Cardiac muscle cell (in vitro differentiated cells and primary cell): ENCODE results near the gene GATAD2A. TPM values are rescaled to one million over a fixed set of nuclear protein-coding genes. Genes with fewer than 3 reads are reported as not detected.

Experiments used
- DNase-seq, 2 donors: peaks; one replicate each; pipeline versions ENCODE4 v3.0.0 to v3.0.0-alpha.2; 2010 to 2017; ENCODE audit warnings: low read depth in 1 of 2, low spot score in 1 of 2
- H3K27ac ChIP-seq: fragments of 200-600 bp; sonication (generic); 2 replicates; pipeline ENCODE4 v1.5.1; 2016
- H3K27me3 ChIP-seq: fragments of 200-600 bp; sonication (generic); 2 replicates; pipeline ENCODE4 v1.6.0; 2016; ENCODE audit warnings: control low read depth
- H3K36me3 ChIP-seq: fragments of 200-600 bp; sonication (generic); 2 replicates; pipeline ENCODE4 v1.5.1; 2016; ENCODE audit warnings: control low read depth
- H3K4me1 ChIP-seq: fragments of 200-600 bp; sonication (generic); 2 replicates; pipeline ENCODE4 v1.8.1; 2017; ENCODE audit warnings: low read depth, mild to moderate bottlenecking, mixed run types
- H3K4me3 ChIP-seq: fragments of 200-600 bp; sonication (generic); 2 replicates; pipeline ENCODE4 v1.5.1; 2016; ENCODE audit warnings: mild to moderate bottlenecking
- H3K9me3 ChIP-seq: fragments of 200-600 bp; sonication (generic); 2 replicates; pipeline ENCODE4 v1.5.1; 2017; ENCODE audit warnings: low read depth, mild to moderate bottlenecking, control low read depth
- polyA plus RNA-seq: library from polyadenylated mRNA; unstranded; fragments of >200 nt; fragmentation: Nextera tagmentation; extraction: Ambion mirVana; gene quantifications from 2 replicates; pipeline ENCODE4 v1.2.1, GENCODE V29; 2016
- total RNA-seq: library from RNA; depleted of rRNA; stranded (reverse); fragments of >200 nt; gene quantifications from 2 replicates; pipeline ENCODE4 v1.2.3, GENCODE V29; 2016
- TF ChIP-seq, protein P1 (sequence below): IDR thresholded peaks from 2 replicates; pipeline ENCODE4 v1.5.1; 2012; ENCODE audit warnings: low read depth, mild to moderate bottlenecking, low read length

The GATAD2A gene
- total and polyA plus RNA-seq, 2 experiments from 2014 or later = 32.3 to 98.3 TPM

DNA sequence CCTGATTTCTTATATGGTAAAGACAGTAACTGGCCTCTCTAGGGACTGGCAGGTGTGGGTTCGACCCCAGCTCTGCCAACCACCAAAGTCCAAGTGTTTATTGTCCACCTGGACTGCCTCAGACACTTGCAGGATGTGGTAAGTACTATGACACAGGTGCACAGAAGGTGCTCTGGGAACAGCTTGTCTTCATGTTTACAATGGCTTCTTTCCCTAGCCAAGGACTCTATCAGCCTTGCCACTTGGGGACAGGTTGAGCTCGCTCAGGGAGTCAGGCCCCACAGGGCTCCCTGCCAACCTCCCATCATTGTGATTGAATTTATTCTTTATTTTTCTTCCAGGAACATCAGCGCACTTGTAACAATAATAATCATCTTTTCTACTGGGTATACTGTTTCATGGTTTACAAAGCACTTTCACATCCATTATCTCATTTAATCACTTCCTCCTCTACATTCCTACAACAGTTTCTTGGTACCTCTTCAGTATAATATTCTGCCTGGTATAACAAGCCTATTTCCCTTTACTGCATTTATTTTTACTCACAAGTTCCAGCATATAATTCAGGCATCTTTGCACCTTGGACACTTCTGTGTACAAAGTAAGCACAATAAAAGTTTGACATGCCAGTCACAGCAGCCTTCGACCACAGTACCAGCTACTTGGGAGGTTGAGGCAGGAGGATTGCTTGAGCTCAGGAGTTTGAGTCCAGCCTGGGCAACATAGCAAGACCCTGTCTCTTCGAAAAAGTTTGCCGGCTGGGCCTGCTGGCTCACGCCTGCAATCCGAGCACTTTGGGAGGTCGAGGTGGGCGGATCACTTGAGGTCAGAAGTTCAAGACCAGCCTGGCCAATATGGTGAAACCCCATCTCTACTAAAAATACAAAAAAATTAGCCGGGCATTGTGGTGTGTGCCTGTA is 24.2 kb upstream of the GATAD2A start:
- Histone ChIP-seq H3K27ac (no peak overlapping the region), H3K4me3 (no peak overlapping the region), H3K4me1 (peaks cover 14% of the 10 kb centered on the region), H3K27me3 (no peaks in the 10 kb centered on the region), H3K9me3 (no peaks in the 10 kb centered on the region), H3K36me3 (no peaks in the 10 kb centered on the region)
- no peak for DNase-seq
- TF ChIP-seq, protein P1, sequence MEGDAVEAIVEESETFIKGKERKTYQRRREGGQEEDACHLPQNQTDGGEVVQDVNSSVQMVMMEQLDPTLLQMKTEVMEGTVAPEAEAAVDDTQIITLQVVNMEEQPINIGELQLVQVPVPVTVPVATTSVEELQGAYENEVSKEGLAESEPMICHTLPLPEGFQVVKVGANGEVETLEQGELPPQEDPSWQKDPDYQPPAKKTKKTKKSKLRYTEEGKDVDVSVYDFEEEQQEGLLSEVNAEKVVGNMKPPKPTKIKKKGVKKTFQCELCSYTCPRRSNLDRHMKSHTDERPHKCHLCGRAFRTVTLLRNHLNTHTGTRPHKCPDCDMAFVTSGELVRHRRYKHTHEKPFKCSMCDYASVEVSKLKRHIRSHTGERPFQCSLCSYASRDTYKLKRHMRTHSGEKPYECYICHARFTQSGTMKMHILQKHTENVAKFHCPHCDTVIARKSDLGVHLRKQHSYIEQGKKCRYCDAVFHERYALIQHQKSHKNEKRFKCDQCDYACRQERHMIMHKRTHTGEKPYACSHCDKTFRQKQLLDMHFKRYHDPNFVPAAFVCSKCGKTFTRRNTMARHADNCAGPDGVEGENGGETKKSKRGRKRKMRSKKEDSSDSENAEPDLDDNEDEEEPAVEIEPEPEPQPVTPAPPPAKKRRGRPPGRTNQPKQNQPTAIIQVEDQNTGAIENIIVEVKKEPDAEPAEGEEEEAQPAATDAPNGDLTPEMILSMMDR = no peak

DNA sequence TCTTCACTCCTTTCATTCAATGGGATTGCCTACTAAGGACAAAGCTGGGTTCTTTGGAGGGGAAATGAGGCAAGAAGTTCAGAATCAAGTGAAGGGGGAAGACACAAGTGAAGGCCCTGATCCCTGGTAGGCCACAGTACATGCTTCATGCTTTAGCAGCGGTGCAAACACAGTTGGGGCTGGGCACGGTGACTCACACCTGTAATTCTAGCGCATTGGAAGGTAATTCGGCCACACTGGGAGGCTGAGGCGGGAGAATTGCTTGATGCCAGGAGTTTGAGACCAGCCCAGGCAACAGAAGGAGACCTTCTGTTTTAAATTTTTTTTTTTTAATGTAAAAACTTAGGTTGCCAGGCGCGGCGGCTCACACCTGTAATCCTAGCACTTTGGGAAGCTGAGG is 23.4 kb upstream of the GATAD2A start:
- H3K4me3 ChIP-seq = no peak overlapping the region
- TF ChIP-seq, protein P1 = no peak
- DNase-seq = no peak
- H3K27ac ChIP-seq = no peak overlapping the region
- no peaks in the 10 kb centered on the region for H3K27me3 ChIP-seq
- H3K36me3 ChIP-seq = no peaks in the 10 kb centered on the region
- no peaks in the 10 kb centered on the region for H3K9me3 ChIP-seq
- peaks cover 14% of the 10 kb centered on the region for H3K4me1 ChIP-seq

DNA sequence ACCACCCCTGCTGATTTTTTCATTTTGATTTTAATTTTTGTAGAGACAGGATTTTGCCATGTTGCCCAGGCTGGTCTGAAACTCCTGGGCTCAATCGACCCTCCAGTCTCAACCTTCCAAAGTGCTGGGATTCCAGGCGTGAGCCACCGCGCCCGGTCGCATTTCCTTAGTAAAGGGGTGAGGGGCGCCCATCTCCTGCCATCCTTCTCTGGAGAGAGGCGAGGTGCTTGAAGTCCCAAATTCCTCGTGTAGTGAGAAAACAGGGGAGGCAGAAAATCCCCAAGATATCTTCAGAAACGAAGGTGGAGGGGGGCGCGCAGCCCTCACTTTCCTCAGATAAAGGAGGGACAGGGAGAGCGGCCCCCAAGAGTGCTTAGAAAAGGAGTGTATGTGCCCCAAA is 21.0 kb upstream of the GATAD2A start:
- H3K36me3 ChIP-seq = no peaks in the 10 kb centered on the region
- peak overlapping the region; percentile 89 for H3K27ac ChIP-seq

DNA sequence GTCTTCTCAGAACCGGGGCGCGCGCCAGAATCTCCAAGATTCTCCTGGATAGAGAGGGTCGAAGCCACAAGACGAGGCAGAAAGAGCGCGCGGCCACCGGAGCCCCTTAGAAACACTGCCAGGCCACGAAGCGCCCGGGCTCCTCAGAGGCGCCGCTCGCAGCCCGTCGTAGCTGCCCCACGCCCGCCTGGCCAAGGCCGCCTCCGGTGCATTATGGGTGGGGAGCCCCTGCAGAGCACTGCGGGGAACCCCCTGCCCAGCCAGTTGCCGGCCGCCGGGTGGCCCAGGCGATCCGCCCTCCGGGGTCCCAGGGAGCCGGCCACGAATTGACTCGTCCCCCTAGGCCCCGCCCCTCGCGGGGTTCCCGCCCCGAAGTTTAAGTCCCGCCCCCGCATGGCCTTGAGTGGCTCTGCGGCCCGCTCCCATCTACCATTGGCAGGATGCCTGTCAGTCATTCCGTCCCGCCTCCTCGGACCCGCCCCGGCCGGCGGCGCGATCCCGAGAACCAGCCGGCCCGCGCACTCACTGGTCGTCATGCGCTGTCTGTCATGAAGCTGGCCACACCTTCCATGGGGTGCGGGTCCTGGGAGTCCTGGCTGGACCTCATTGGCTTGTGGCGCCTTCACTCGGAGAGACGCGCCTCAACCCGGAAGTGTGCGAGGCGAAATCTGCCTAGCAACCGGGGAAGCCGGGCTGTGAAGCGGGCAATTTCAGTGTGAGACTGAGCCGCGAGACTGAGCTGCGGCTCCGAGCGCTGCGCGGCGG is 20.2 kb upstream of the GATAD2A start:
- Histone ChIP-seq H3K27ac (peak overlapping the region; percentile 90), H3K4me3 (peak overlapping the region; percentile 75), H3K36me3 (no peaks in the 10 kb centered on the region), H3K9me3 (no peaks in the 10 kb centered on the region), H3K27me3 (no peaks in the 10 kb centered on the region), H3K4me1 (peaks cover 20% of the 10 kb centered on the region)
- peak; percentile 100 for DNase-seq
- TF ChIP-seq, protein P1 = no peak

More for the DNA sequence above, 21.0 kb upstream of the GATAD2A start:
- no peak for DNase-seq
- Histone ChIP-seq H3K4me1 (peaks cover 18% of the 10 kb centered on the region), H3K4me3 (no peak overlapping the region), H3K27me3 (no peaks in the 10 kb centered on the region), H3K9me3 (no peaks in the 10 kb centered on the region)
- TF ChIP-seq, protein P1 = no peak

DNA sequence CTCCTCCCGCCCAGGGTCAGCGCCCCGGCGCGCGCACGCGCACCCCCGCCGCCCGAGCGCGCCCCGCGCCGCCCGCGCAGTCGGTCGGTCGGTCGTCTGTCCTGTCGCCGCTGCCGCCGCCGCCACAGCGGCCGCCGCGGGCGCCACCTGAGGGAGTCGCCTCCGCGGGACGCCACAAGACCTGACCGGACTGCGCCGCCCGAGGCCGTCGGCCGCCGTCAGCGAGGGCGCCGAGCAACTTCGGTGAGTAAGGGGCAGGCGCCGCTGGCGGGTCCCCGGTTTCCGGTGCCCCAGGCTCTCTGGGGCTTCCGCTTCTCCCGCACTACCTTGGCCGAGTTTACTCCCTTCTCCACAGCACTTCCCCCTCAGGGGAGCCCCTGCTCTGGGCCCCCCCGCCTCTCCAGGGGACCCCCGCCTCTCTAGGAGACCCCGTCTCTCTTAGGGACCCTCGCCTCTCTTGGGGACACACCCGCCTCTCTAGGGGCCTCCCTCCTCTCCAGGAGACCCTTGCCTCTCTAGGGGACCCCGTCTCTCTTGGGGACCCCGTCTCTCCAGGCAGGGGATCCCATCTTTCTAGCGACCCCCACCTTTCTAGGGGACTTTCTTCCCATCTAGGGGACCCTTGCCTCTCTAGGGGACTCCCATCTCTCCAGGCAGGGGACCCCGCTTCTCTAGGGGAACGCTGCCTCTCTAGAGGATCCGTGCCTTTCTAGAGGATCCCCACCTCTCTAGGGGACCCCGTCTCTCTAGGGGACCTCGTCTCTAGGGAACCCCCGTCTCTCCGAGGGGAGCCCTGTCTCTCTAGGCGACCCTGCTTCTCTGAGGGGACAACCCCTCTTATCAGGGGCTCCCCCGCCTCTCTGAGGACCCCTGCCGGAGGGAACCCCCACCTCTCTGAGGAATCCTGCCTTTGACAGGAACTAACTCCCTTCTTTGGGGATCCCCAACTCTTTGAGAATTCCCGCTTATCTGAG is 19.3 kb upstream of the GATAD2A start:
- peak in 1 of 2 donors; percentile 82 for DNase-seq
- Histone ChIP-seq H3K4me1 (peaks cover 20% of the 10 kb centered on the region), H3K27me3 (no peaks in the 10 kb centered on the region), H3K36me3 (no peaks in the 10 kb centered on the region), H3K9me3 (no peaks in the 10 kb centered on the region), H3K27ac (peak overlapping the region; percentile 90), H3K4me3 (peak overlapping the region; percentile 75)
- TF ChIP-seq, protein P1 = peak; percentile 32
